HepG2 (cell line): ENCODE measurements around the gene JMJD6. TPM values are rescaled to one million over a fixed set of nuclear protein-coding genes. Genes with fewer than 3 reads are reported as not detected.

Source experiments
- CHD4 ChIP-seq: fragments of 200-600 bp; sonication (generic); IDR thresholded peaks from 2 replicates; pipeline ENCODE4 v1.7.0; 2017; ENCODE audit warnings: mild to moderate bottlenecking, low read length, borderline replicate concordance
- EP300 ChIP-seq, 3 experiments: sonication (generic) in 1 of 3; formaldehyde crosslinking in 1 of 3; IDR thresholded peaks; 2 replicates each; pipeline versions ENCODE4 v1.5.1 to v1.6.1; 2011 to 2020; ENCODE audit warnings: low read depth in 2 of 3, low read length in 2 of 3, borderline replicate concordance in 1 of 3, improper control_type of control experiment in 1 of 3, mild to moderate bottlenecking in 1 of 3, missing genetic modification reagents in 1 of 3, moderate library complexity in 1 of 3
- FOXO1 ChIP-seq: sonication (generic); formaldehyde crosslinking; IDR thresholded peaks from 2 replicates; pipeline ENCODE4 v1.4.0; 2020; ENCODE audit warnings: missing genetic modification reagents
- GPN1 ChIP-seq: sonication (generic); formaldehyde crosslinking; IDR thresholded peaks from 2 replicates; pipeline ENCODE4 v1.5.1; 2020; ENCODE audit warnings: missing genetic modification reagents, borderline replicate concordance
- ISL2 ChIP-seq: sonication (generic); formaldehyde crosslinking; IDR thresholded peaks from 2 replicates; pipeline ENCODE4 v1.5.0; 2020; ENCODE audit warnings: missing genetic modification reagents
- JARID2 ChIP-seq: sonication (generic); formaldehyde crosslinking; IDR thresholded peaks from 2 replicates; pipeline ENCODE4 v1.8.1; 2023; ENCODE audit warnings: missing genetic modification reagents, inconsistent platforms; ENCODE audit not compliant: insufficient replicate concordance
- JDP2 ChIP-seq: sonication (generic); formaldehyde crosslinking; IDR thresholded peaks from 2 replicates; pipeline ENCODE4 v1.8.1; 2022; ENCODE audit warnings: missing genetic modification reagents, borderline replicate concordance
- KDM5A ChIP-seq: fragments of 200-600 bp; sonication (generic); IDR thresholded peaks from 2 replicates; pipeline ENCODE4 v1.7.0; 2018; ENCODE audit warnings: antibody characterized with exemption, mild to moderate bottlenecking, low read length, borderline replicate concordance
- MYPOP ChIP-seq: sonication (generic); formaldehyde crosslinking; IDR thresholded peaks from 2 replicates; pipeline ENCODE4 v1.8.1; 2023; ENCODE audit warnings: mild to moderate bottlenecking, moderate library complexity, missing genetic modification reagents
- NKX3-1 ChIP-seq: sonication (generic); formaldehyde crosslinking; IDR thresholded peaks from 2 replicates; pipeline ENCODE4 v1.5.0; 2020; ENCODE audit warnings: missing genetic modification reagents
- REST ChIP-seq, 2 experiments: IDR thresholded peaks; 2 replicates each; pipeline ENCODE4 v1.6.1; 2011 to 2012; ENCODE audit warnings: low read length in 2 of 2, borderline replicate concordance in 1 of 2, low read depth in 1 of 2, mild to moderate bottlenecking in 1 of 2, moderate library complexity in 1 of 2
- SMARCC2 ChIP-seq: fragments of 450-650 bp; IDR thresholded peaks from 2 replicates; pipeline ENCODE4 v1.6.1; 2017; ENCODE audit warnings: antibody characterized with exemption, mild to moderate bottlenecking
- ZBTB2 ChIP-seq: sonication (generic); formaldehyde crosslinking; IDR thresholded peaks from 2 replicates; pipeline ENCODE4 v1.8.0; 2022; ENCODE audit warnings: low read depth, missing genetic modification reagents
- ZFYVE20 ChIP-seq: sonication (generic); formaldehyde crosslinking; IDR thresholded peaks from 2 replicates; pipeline ENCODE4 v1.8.0; 2023; ENCODE audit warnings: low read depth, mild to moderate bottlenecking, moderate library complexity, missing genetic modification reagents, borderline replicate concordance
- ZNF138 ChIP-seq: sonication (generic); formaldehyde crosslinking; IDR thresholded peaks from 2 replicates; pipeline ENCODE4 v1.5.0; 2020; ENCODE audit warnings: mild to moderate bottlenecking, low read depth, missing genetic modification reagents
- ZNF670 ChIP-seq: sonication (generic); formaldehyde crosslinking; IDR thresholded peaks from 2 replicates; pipeline ENCODE4 v1.8.0; 2022; ENCODE audit warnings: mild to moderate bottlenecking, missing genetic modification reagents, borderline replicate concordance
- ZNF703 ChIP-seq: sonication (generic); formaldehyde crosslinking; IDR thresholded peaks from 2 replicates; pipeline ENCODE4 v1.5.1; 2020; ENCODE audit warnings: missing genetic modification reagents, mild to moderate bottlenecking, moderate library complexity, borderline replicate concordance
- ZNF704 ChIP-seq: sonication (generic); formaldehyde crosslinking; IDR thresholded peaks from 2 replicates; pipeline ENCODE4 v1.8.1; 2023; ENCODE audit warnings: mild to moderate bottlenecking, inconsistent platforms, moderate library complexity, missing genetic modification reagents, borderline replicate concordance
- ZNF737 ChIP-seq: sonication (generic); formaldehyde crosslinking; IDR thresholded peaks from 2 replicates; pipeline ENCODE4 v1.5.0; 2020; ENCODE audit warnings: missing genetic modification reagents, mild to moderate bottlenecking, borderline replicate concordance
- polyA plus RNA-seq, 8 experiments: library from polyadenylated mRNA; depleted of rRNA in 3 of 8; stranded (reverse) in 7 of 8; unstranded in 1 of 8; fragments of >200 nt; fragmentation: Illumina TruSeq in 4 of 8; extraction: Trizol in 4 of 8; gene quantifications; 2 replicates each; pipeline versions ENCODE4 v1.2.1 to v1.2.3, GENCODE V29; 2011 to 2016; ENCODE audit warnings: low read depth in 4 of 8, missing spikeins in 1 of 8, mixed read lengths in 1 of 8; ENCODE audit not compliant: insufficient read depth in 1 of 8
- total RNA-seq, 5 experiments: library from RNA; depleted of rRNA; stranded (reverse); fragments of >200 nt; fragmentation: Illumina TruSeq; extraction: Trizol; gene quantifications; 2 replicates each; pipeline ENCODE4 v1.2.3, GENCODE V29; 2016; ENCODE audit warnings: low read depth in 1 of 5

Gene JMJD6
- total and polyA plus RNA-seq, 2 of the 13 experiments (the other 11 are each of a cell fraction or from before 2014, with no cell fraction given) = 33.6 to 41.0 TPM

- TF ChIP-seq ZNF704 (CRISPR knock-in tag) (peak; percentile 91; the same call in 1 of the 2 replicates), ZNF670 (CRISPR knock-in tag) (peak; percentile 83), CHD4 (no peak), ZFYVE20 (peak; percentile 98), KDM5A (no peak), JARID2 (CRISPR knock-in tag) (peak; percentile 97), FOXO1 (peak; percentile 85), MYPOP (CRISPR knock-in tag) (peak; percentile 28; the same call in 1 of the 2 replicates), GPN1 (CRISPR knock-in tag) (peak; percentile 20; the same call in 1 of the 2 replicates), ZNF703 (CRISPR knock-in tag) (peak; percentile 94; the same call in 1 of the 2 replicates), SMARCC2 (no peak), JDP2 (CRISPR knock-in tag) (peak; percentile 75), NKX3-1 (CRISPR knock-in tag) (peak; percentile 91), EP300 (IDR thresholded peaks at IDR 0.05; ENCODE audit: low read depth in 2 of 2, low read length in 2 of 2) (peak; percentile 57 to 71; a peak in 3 of 4 replicates), EP300 (CRISPR knock-in tag; IDR thresholded peaks at IDR 0.05; ENCODE audit: borderline replicate concordance) (peak; percentile 52; the same call in 1 of the 2 replicates), ZBTB2 (CRISPR knock-in tag) (no peak; the same call in none of the 2 replicates), ISL2 (CRISPR knock-in tag) (peak; percentile 87), ZNF737 (peak; percentile 92; the same call in 1 of the 2 replicates), REST (IDR thresholded peaks at IDR 0.05; ENCODE audit: borderline replicate concordance in 1 of 2, low read depth in 1 of 2, low read length in 2 of 2) (peak in 1 of 2 experiments; percentile 82; a peak in 2 of 4 replicates), ZNF138 (CRISPR knock-in tag) (peak; percentile 99)
Observed at GRCh38 chr17:76737082-76737675, 10.8 kb upstream of the JMJD6 start, which contains the start of gene SRSF2 (continued).
